Measurements from ENCODE around the gene TRIM38.
A peak's percentile ranks its signal among the peaks of the same experiment; 100 is the strongest.
"Not testable (repeated sequence)": the region's sequence is repeated elsewhere in the genome, so short reads cannot be mapped to it uniquely, and the experiment has no call there.

The TRIM38 gene

GRCh38 chr6:25962149-25963127 is at the start of gene TRIM38:
TSS of gene TRIM38 (plus strand) at chr6:25962802. CDS start at chr6:25966523, 3,721 bp downstream.
- peak; percentile 39 to 68 for DNase-seq (ENCODE audit: low read depth in 2 of 2)

GRCh38 chr6:25913741-25914140 is 48.9 kb upstream of the TRIM38 start:
- DNase-seq (ENCODE audit: low read depth in 2 of 2), result no peak

GRCh38 chr6:25916330-25916729 is 46.3 kb upstream of the TRIM38 start:
- DNase-seq (ENCODE audit: low read depth in 2 of 2), result no peak

- DNase-seq (ENCODE audit: low read depth in 2 of 2), result no peak
Measured at GRCh38 chr6:25916789-25917490, 45.7 kb upstream of the TRIM38 start.

DNA sequence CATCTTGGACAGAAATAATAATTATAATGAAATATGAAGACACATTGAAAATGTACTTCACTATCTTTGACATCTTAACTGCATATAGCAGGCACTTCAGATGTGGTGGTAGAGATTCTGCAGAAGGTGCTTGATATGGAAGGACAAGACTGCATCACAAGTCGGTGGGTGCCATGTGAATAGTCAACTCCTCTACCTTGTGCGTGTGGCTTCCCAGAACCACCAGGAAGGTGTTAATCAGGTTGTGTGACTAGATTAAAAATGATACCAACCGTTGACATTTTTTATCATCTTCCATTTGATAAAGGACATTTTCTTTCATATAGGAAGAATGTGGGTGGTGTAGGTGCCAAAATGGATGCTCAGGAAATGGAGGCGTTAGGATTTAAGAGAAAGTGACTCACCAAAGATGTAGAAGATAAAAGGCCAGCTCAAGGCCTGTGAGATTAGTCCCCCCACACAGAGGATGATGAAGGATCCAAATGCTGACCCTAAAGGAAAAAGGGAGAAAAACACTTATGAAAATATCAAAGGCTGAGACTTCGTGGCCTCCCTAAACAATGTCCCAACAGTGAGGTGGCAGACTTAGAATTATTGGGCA is 44.4 kb upstream of the TRIM38 start:
- peak in 1 of 2 donors; percentile 6 for DNase-seq (ENCODE audit: low read depth in 2 of 2)

DNA sequence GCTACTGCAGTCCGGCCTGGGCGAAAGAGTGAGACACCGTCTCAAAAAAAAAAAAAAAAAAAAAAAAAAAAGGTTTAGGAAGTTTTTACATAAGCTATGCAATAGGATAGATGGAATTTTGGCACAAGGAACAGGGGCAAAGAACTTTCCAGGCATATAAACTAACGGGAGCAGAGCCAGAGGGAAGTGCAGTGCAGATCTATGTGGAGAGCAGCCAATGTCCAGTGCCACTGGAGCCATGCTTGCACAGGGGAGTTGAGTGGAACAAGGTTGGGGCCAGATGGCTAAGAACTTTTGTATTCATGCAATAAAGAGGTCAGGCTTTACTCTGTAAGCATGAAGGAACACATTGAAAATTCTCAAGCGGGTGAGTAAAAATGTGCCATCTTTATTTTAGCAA is 42.9 kb upstream of the TRIM38 start:
- no peak for DNase-seq (ENCODE audit: low read depth in 2 of 2)

DNA sequence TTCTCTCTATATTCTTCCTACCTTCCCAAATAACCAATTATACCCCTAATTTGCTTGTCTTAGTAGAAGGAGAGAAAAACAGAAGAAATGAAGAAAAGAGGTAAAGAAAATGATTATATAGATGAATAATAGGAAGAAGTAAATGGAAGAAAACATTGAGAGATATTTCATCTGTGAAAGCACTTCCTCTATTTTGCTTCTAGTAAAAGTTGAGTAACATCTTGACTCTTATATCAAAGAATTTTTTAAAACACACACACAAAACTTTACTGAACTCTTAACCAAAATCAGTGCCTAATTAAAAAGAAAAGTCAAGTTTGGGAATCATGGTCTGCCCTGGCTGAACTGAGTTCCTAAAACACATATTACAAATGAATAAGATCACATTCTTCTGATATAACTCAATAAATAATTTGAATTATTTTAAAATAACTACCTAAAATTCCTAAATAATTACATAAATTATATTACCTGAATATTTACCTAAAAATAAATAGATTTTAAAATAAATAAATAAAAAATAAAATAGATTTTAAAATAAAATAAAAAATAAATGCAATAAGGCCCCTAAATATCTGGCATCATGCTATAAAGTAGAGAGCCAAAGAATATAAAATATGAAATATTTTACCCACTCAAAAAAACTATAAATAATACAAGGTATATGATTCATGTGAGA is 40.9 kb upstream of the TRIM38 start:
- no peak for DNase-seq (ENCODE audit: low read depth in 2 of 2)

DNA sequence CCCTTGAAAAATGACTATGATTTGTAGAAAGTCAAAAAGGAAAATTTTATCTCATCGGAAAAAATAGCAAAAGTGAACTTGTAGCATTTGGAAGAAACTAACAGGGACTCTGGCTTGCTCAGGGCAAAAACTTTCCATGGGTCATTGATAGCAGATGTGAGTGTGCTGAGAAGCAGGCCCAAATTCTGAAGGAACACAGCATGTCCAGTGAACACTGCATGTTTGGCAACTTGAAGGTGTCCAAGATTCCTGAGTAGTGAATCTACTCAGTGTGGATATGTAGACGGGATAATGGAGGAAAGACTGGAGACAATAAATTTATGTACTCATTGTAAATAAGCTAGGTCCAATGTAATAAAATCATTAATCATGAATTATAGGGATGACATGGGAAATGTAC is 40.3 kb upstream of the TRIM38 start:
- DNase-seq (ENCODE audit: low read depth in 2 of 2), result no peak

GRCh38 chr6:25925876-25926275 is 36.7 kb upstream of the TRIM38 start:
- DNase-seq (ENCODE audit: low read depth in 2 of 2), result no peak

GRCh38 chr6:25927178-25927577 is 35.4 kb upstream of the TRIM38 start:
- DNase-seq (ENCODE audit: low read depth in 2 of 2), result no peak

DNA sequence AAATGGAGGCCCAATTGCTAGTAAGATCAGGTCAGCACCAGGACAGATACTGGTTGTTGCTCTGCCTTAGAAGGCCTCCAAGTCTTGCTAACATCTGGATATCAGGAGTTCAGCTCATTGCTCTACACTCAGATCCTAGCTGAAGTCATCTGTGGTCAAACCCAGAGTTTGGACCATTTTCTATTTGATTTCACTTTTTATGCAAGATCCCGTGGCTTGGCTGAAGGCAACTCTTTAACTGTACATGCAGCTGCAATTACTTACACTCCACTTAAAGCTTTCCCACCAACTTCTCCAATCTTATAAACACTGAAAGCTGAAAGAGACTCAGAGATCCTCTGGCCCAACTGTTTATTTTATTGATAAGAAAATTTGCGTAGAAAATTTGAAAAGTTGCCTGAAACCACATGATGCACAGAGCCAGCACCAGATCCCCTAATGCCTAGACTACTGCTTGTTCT is 34.8 kb upstream of the TRIM38 start:
- DNase-seq (ENCODE audit: low read depth in 2 of 2), result no peak

- no peak for DNase-seq (ENCODE audit: low read depth in 2 of 2)
Measured at GRCh38 chr6:25928562-25929324, 33.9 kb upstream of the TRIM38 start.

DNA sequence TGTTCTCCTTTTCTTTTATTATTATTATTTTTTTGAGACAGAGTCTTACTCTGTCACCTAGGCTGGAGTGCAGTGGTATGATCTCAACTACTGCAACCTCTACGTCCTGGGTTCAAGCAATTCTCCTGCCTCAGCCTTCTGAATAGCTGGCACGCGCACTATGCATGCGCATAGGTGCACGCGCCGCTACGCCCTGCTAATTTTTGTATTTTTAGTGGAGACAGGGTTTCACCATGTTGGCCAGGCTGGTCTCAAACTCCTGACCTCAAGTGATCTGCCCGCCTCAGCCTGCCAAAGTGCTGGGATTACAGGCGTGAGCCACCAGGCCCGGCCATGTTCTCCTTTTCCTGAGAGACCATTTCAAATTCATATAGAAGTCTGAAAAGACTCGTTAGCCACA is 32.8 kb upstream of the TRIM38 start:
- DNase-seq (ENCODE audit: low read depth in 2 of 2), result not testable (repeated sequence)

GRCh38 chr6:25930532-25931410 is 31.8 kb upstream of the TRIM38 start, which contains the start of gene SLC17A2:
TSS of gene SLC17A2 (minus strand) at chr6:25930691. CDS start at chr6:25925796, 4,895 bp downstream.
- DNase-seq (ENCODE audit: low read depth in 2 of 2), result no peak

DNA sequence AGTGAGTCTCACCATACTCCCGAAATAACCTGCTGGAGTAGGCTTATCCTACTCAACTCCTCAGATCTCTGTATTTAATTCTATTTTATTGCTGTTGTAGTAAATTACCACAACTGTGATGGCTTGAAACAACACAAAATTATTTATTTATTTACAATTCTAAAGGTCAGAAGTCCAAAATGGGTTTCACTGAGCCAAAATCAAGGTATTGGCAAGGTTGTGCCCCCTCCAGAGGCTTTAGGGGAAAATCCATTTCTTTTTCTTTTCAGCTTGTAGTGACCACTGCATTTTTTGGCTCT is 31.2 kb upstream of the TRIM38 start:
- no peak for DNase-seq (ENCODE audit: low read depth in 2 of 2)

- DNase-seq (ENCODE audit: low read depth in 2 of 2), result no peak
Measured at GRCh38 chr6:25934156-25934555, 28.4 kb upstream of the TRIM38 start.

GRCh38 chr6:25934735-25935313 is 27.8 kb upstream of the TRIM38 start:
- DNase-seq (ENCODE audit: low read depth in 2 of 2), result no peak

DNA sequence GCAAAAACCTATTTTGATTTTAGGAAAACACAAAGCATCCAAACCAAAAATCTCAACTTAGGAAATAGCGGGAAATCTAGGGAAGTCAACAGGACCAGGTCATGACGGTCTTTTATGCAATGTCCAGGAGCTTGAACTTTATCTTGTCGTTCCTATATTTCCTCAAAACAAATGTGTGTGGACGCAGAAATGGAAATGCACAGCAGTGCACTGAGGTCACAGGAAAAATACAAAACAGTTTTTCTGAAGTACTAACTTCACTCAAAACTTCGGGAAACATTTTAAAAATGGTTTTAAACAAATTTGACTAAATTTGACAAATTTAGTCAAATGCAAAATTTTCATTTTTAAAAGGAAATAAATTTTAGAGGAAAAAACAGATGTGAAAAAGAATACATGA is 26.6 kb upstream of the TRIM38 start:
- no peak for DNase-seq (ENCODE audit: low read depth in 2 of 2)

GRCh38 chr6:25939593-25939992 is 23.0 kb upstream of the TRIM38 start:
- DNase-seq (ENCODE audit: low read depth in 2 of 2), result no peak

Data from stimulated activated CD4-positive, alpha-beta T cell treated with anti-CD3 and anti-CD28 coated beads, Interleukin-4, amount 100 ng/mL, for 48 hours (primary cell).